ENCODE results near the gene KCNJ15.

GRCh38 chr21:38249696-38250278, 7.0 kb upstream of the KCNJ15 start:
- no peak for TF ChIP-seq POLR2A (IDR thresholded peaks at IDR 0.05; ENCODE audit: low read depth, low read length)
- TF ChIP-seq POU2F2 (IDR thresholded peaks at IDR 0.05; ENCODE audit: low read depth, low read length): no peak
- TF ChIP-seq TAF1 (IDR thresholded peaks at IDR 0.05; ENCODE audit: low read depth, low read length): no peak
- TF ChIP-seq POLR2AphosphoS5 (IDR thresholded peaks at IDR 0.05; ENCODE audit: low read depth, low read length): no peak

Data from GM12891 (cell line).